ENCODE results near the gene GORASP2.

GRCh38 chr2:170974304-170974993 is 45.4 kb downstream of the GORASP2 start:
- TF ChIP-seq, protein P1, sequence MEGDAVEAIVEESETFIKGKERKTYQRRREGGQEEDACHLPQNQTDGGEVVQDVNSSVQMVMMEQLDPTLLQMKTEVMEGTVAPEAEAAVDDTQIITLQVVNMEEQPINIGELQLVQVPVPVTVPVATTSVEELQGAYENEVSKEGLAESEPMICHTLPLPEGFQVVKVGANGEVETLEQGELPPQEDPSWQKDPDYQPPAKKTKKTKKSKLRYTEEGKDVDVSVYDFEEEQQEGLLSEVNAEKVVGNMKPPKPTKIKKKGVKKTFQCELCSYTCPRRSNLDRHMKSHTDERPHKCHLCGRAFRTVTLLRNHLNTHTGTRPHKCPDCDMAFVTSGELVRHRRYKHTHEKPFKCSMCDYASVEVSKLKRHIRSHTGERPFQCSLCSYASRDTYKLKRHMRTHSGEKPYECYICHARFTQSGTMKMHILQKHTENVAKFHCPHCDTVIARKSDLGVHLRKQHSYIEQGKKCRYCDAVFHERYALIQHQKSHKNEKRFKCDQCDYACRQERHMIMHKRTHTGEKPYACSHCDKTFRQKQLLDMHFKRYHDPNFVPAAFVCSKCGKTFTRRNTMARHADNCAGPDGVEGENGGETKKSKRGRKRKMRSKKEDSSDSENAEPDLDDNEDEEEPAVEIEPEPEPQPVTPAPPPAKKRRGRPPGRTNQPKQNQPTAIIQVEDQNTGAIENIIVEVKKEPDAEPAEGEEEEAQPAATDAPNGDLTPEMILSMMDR (IDR thresholded peaks at IDR 0.05) = no peak
- no peak for TF ChIP-seq EP300 (IDR thresholded peaks at IDR 0.05; ENCODE audit: low read depth)

Measured in transverse colon (tissue), 3 donors.